Measurements from ENCODE around the gene ALK.
"Not testable (repeated sequence)": the region's sequence is repeated elsewhere in the genome, so short reads cannot be mapped to it uniquely, and the experiment has no call there.

Gene ALK

DNA sequence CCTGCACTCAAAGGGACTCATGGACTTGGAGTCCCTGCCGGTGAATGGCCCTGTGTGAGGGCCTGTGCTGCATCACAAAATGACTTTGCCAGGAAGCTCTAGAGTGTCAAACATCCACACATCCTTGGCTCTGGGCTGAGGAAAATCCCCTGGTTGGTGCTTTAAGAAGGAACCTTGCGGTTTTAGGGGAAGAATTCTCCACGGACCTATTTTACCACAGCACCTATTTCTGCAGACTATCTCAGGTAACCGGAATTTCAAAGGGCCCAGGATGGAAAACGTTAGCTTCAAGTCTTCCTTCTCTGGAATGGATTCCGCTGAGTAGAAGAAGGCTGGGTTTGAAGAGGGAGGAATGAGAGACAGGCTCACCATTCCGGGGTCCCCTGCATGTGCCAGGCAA lies 166.2 kb downstream of the ALK start:
- TF ChIP-seq ZFX (IDR thresholded peaks at IDR 0.05; ENCODE audit: borderline replicate concordance), result no peak
- TF ChIP-seq CTCF (IDR thresholded peaks at IDR 0.05), result no peak
- no peak overlapping the region for H3K27ac ChIP-seq

GRCh38 chr2:29753671-29754444 lies 167.5 kb downstream of the ALK start:
- TF ChIP-seq CTCF (IDR thresholded peaks at IDR 0.05), result no peak
- no peak for TF ChIP-seq ZFX (IDR thresholded peaks at IDR 0.05; ENCODE audit: borderline replicate concordance)
- H3K27ac ChIP-seq, result no peak overlapping the region

GRCh38 chr2:29751390-29751789 lies 170.0 kb downstream of the ALK start:
- TF ChIP-seq CTCF (IDR thresholded peaks at IDR 0.05) (no peak), ZFX (IDR thresholded peaks at IDR 0.05; ENCODE audit: borderline replicate concordance) (no peak)
- H3K27ac ChIP-seq, result no peak overlapping the region

- H3K27ac ChIP-seq, result not testable (repeated sequence)
These were observed 170.9 kb downstream of the ALK start for GRCh38 chr2:29750463-29750862.

GRCh38 chr2:29749843-29750242 lies 171.5 kb downstream of the ALK start:
- TF ChIP-seq CTCF (IDR thresholded peaks at IDR 0.05) (no peak), ZFX (IDR thresholded peaks at IDR 0.05; ENCODE audit: borderline replicate concordance) (no peak)
- no peak overlapping the region for H3K27ac ChIP-seq

DNA sequence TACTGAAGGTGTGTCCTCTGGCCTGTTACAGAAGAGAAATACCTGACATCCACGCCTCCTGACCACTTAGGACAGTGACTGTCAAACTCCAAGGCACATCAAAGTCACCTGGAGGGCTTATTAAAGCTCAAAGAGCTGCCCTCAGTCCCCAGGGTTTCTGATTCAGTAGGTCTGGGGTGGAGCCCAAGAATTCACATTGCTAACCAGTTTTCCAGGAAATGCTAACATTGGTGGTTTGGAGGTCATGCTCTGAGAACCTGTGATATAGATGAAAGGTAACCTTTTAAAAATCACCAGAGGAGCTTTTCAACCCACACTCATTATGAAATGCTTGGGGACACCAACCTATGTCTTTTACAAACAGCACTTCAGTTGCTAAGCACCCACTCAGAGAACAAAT lies 172.3 kb downstream of the ALK start:
- no peak for TF ChIP-seq ZFX (IDR thresholded peaks at IDR 0.05; ENCODE audit: borderline replicate concordance)
- no peak for TF ChIP-seq CTCF (IDR thresholded peaks at IDR 0.05)
- H3K27ac ChIP-seq, result no peak overlapping the region

- no peak overlapping the region for H3K27ac ChIP-seq
- no peak for TF ChIP-seq CTCF (IDR thresholded peaks at IDR 0.05)
- TF ChIP-seq ZFX (IDR thresholded peaks at IDR 0.05; ENCODE audit: borderline replicate concordance), result no peak
These were observed 173.5 kb downstream of the ALK start for GRCh38 chr2:29747786-29748470.

All from 22Rv1 (cell line).